Activated CD8-positive, alpha-beta T cell treated with anti-CD3 and anti-CD28 coated beads for 36 hours (primary cell): Measurements from ENCODE around the gene NUP210L. TPM values are rescaled to one million over a fixed set of nuclear protein-coding genes. Genes with fewer than 3 reads are reported as not detected.
A peak's percentile ranks its signal among the peaks of the same experiment; 100 is the strongest.
"Not testable (repeated sequence)": the region's sequence is repeated elsewhere in the genome, so short reads cannot be mapped to it uniquely, and the experiment has no call there.

Source experiments
- ATAC-seq: fragments of 200-7000 bp; cut with Tn5 transposase; one replicate; pipeline ENCODE4 v1.10.0; 2021; ENCODE audit warnings: mild to moderate bottlenecking, moderate library complexity
- CTCF ChIA-PET: fragments of 350-600 bp; sonication (Branson Sonifier 250); formaldehyde crosslinking; loops from one replicate; lab custom pipeline; 2021; ENCODE audit warnings: antibody characterized with exemption; lab: Charles Lee
- POLR2A ChIA-PET: fragments of 350-600 bp; sonication (Branson Sonifier 250); formaldehyde crosslinking; loops from one replicate; lab custom pipeline; 2021; ENCODE audit warnings: antibody characterized with exemption; lab: Charles Lee
- DNase-seq: peaks from one replicate; pipeline ENCODE4 v3.0.0-alpha.2; 2020
- H3K27ac Mint-ChIP-seq: one replicate; pipeline ENCODE4 v1.8.0; 2021; ENCODE audit warnings: mild to moderate bottlenecking, mixed read lengths
- H3K27me3 Mint-ChIP-seq: one replicate; pipeline ENCODE4 v1.8.0; 2021; ENCODE audit warnings: mixed read lengths
- H3K36me3 Mint-ChIP-seq: one replicate; pipeline ENCODE4 v1.8.0; 2021; ENCODE audit warnings: low read depth, mixed read lengths
- H3K4me1 Mint-ChIP-seq: one replicate; pipeline ENCODE4 v1.8.0; 2021; ENCODE audit warnings: low read depth, mixed read lengths
- H3K4me3 Mint-ChIP-seq: one replicate; pipeline ENCODE4 v1.8.0; 2021; ENCODE audit warnings: mild to moderate bottlenecking, moderate library complexity, mixed read lengths
- H3K9me3 Mint-ChIP-seq: one replicate; pipeline ENCODE4 v1.8.0; 2021; ENCODE audit warnings: mixed read lengths
- CTCF ChIP-seq: fragments of 200-600 bp; IDR thresholded peaks from one replicate; pipeline ENCODE4 v1.8.0; 2022; ENCODE audit warnings: antibody characterized with exemption, mild to moderate bottlenecking
- intact Hi-C: fragments of 100-400 bp; cut with micrococcal nuclease; formaldehyde crosslinking; loops from one replicate; pipeline ENCODE4 v1.10.0; 2022
- total RNA-seq, 2 experiments: library from RNA; stranded (reverse); gene quantifications; one replicate each; pipeline ENCODE4 v1.2.3, GENCODE V29; 2021

NUP210L gene
- total RNA-seq, 2 experiments from 2014 or later: 0.07 TPM; not detected in 1

- Mint-ChIP-seq H3K36me3 (no peaks in the 10 kb centered on the region), H3K9me3 (no peaks in the 10 kb centered on the region), H3K27me3 (no peaks in the 10 kb centered on the region), H3K4me1 (peaks cover 12% of the 10 kb centered on the region), H3K4me3 (no peak overlapping the region), H3K27ac (no peak overlapping the region)
- DNase-seq (no peak), ATAC-seq (no peak)
- intact Hi-C loops: no loop called here
- no peak for TF ChIP-seq CTCF
- ChIA-PET POLR2A (interaction anchor here (0.5 to 0.9 kb wide), 2 partner anchors 13 to 506 kb away, joined by 3 to 4 read pairs; partner anchors contain the start of gene NUP210L), CTCF (no interaction called here)
These were observed 12.5 kb downstream of the NUP210L start for GRCh38 chr1:154142358-154142757.

- Mint-ChIP-seq H3K36me3 (no peaks in the 10 kb centered on the region), H3K27me3 (no peaks in the 10 kb centered on the region), H3K27ac (no peak overlapping the region), H3K4me3 (no peak overlapping the region), H3K9me3 (no peaks in the 10 kb centered on the region), H3K4me1 (peaks cover 12% of the 10 kb centered on the region)
- TF ChIP-seq CTCF: no peak
- intact Hi-C loops: no loop called here
- ChIA-PET CTCF (interaction anchor here (0.8 kb wide), 1 partner anchor 17 kb away, joined by 3 read pairs; no protein-coding TSS in a partner anchor), POLR2A (no interaction called here)
- ATAC-seq (no peak), DNase-seq (no peak)
These were observed 13.6 kb downstream of the NUP210L start for GRCh38 chr1:154141240-154141639.

- intact Hi-C loops: no loop called here
- peaks cover 12% of the 10 kb centered on the region for H3K4me1 Mint-ChIP-seq
- H3K9me3 Mint-ChIP-seq: no peaks in the 10 kb centered on the region
- ChIA-PET POLR2A (interaction anchor here (0.6 to 1.1 kb wide), 3 partner anchors 8 to 525 kb away, joined by 3 read pairs; no protein-coding TSS in a partner anchor), CTCF (interaction anchor here (1.8 to 2.2 kb wide), 2 partner anchors 9 to 10 kb away, joined by 5 to 14 read pairs; no protein-coding TSS in a partner anchor)
- H3K27ac Mint-ChIP-seq: no peak overlapping the region
- ATAC-seq (peak; percentile 27), DNase-seq (no peak)
- no peak overlapping the region for H3K4me3 Mint-ChIP-seq
- H3K36me3 Mint-ChIP-seq: no peaks in the 10 kb centered on the region
- TF ChIP-seq CTCF: no peak
- H3K27me3 Mint-ChIP-seq: no peaks in the 10 kb centered on the region
These were observed 17.0 kb downstream of the NUP210L start for GRCh38 chr1:154137888-154138287.

- H3K27me3 Mint-ChIP-seq: no peaks in the 10 kb centered on the region
- TF ChIP-seq CTCF: no peak
- H3K27ac Mint-ChIP-seq: no peak overlapping the region
- ChIA-PET POLR2A (no interaction called here), CTCF (no interaction called here)
- ATAC-seq (no peak), DNase-seq (no peak)
- no peak overlapping the region for H3K4me3 Mint-ChIP-seq
- no peaks in the 10 kb centered on the region for H3K36me3 Mint-ChIP-seq
- peaks cover 15% of the 10 kb centered on the region for H3K4me1 Mint-ChIP-seq
- intact Hi-C loops: no loop called here
- H3K9me3 Mint-ChIP-seq: no peaks in the 10 kb centered on the region
These were observed 21.6 kb downstream of the NUP210L start for GRCh38 chr1:154133256-154133655.

GRCh38 chr1:154129391-154129970 lies 25.4 kb downstream of the NUP210L start:
- intact Hi-C loops: no loop called here
- ChIA-PET CTCF (interaction anchor here (0.7 kb wide), 1 partner anchor 10 kb away, joined by 3 read pairs; no protein-coding TSS in a partner anchor), POLR2A (interaction anchor here (1.1 kb wide), 1 partner anchor 9 kb away, joined by 3 read pairs; no protein-coding TSS in a partner anchor)
- Mint-ChIP-seq H3K27me3 (no peaks in the 10 kb centered on the region), H3K36me3 (no peaks in the 10 kb centered on the region), H3K27ac (no peak overlapping the region), H3K9me3 (no peaks in the 10 kb centered on the region), H3K4me3 (no peak overlapping the region), H3K4me1 (peaks cover 10% of the 10 kb centered on the region)
- TF ChIP-seq CTCF: no peak
- no peak for ATAC-seq
- DNase-seq: no peak

- ATAC-seq, H3K27me3 Mint-ChIP-seq, H3K36me3 Mint-ChIP-seq, CTCF ChIA-PET, POLR2A ChIA-PET, intact Hi-C loops, H3K27ac Mint-ChIP-seq, H3K4me1 Mint-ChIP-seq, H3K9me3 Mint-ChIP-seq, H3K4me3 Mint-ChIP-seq, DNase-seq: not testable (repeated sequence)
These were observed 31.7 kb downstream of the NUP210L start for GRCh38 chr1:154123205-154123604.
